Heart right ventricle (tissue), 16 donors: ENCODE data around the gene ERFL. TPM values are rescaled to one million over a fixed set of nuclear protein-coding genes. Genes with fewer than 3 reads are reported as not detected.

Experiments used
- ATAC-seq, 8 donors: fragments of 200-7000 bp; cut with Tn5 transposase; one replicate each; pipeline ENCODE4 v1.9.1; 2020; ENCODE audit warnings: mild to moderate bottlenecking in 8 of 8, moderate library complexity in 8 of 8, moderate number of reproducible peaks in 1 of 8
- DNase-seq, 2 donors: peaks; one replicate each; pipeline ENCODE4 v3.0.0-alpha.2; 2020
- H3K27ac ChIP-seq, 10 donors: fragments of 200-600 bp; sonication (generic) in 2 of 10; one replicate each; pipeline versions ENCODE4 v1.5.0 to v1.8.0; 2020 to 2022; ENCODE audit warnings: mild to moderate bottlenecking in 3 of 10
- H3K27me3 ChIP-seq, 7 donors: fragments of 200-600 bp; one replicate each; pipeline ENCODE4 v1.8.0; 2021 to 2022; ENCODE audit warnings: mild to moderate bottlenecking in 2 of 7
- H3K36me3 ChIP-seq, 9 donors: fragments of 200-600 bp; sonication (generic) in 1 of 9; one replicate each; pipeline versions ENCODE4 v1.5.0 to v1.8.0; 2020 to 2022; ENCODE audit warnings: mild to moderate bottlenecking in 2 of 9
- H3K4me1 ChIP-seq, 9 donors: fragments of 200-600 bp; sonication (generic) in 1 of 9; one replicate each; pipeline versions ENCODE4 v1.5.0 to v1.8.0; 2020 to 2022; ENCODE audit warnings: mild to moderate bottlenecking in 4 of 9
- H3K4me3 ChIP-seq, 10 donors: fragments of 200-600 bp; sonication (generic) in 2 of 10; one replicate each; pipeline versions ENCODE4 v1.5.0 to v1.8.0; 2020 to 2022; ENCODE audit warnings: mild to moderate bottlenecking in 7 of 10, moderate library complexity in 2 of 10
- H3K9me3 ChIP-seq, 11 donors: fragments of 200-600 bp in 10 of 11; sonication (generic) in 2 of 11; one replicate each; pipeline versions ENCODE4 v1.5.0 to v1.8.0; 2013 to 2022; ENCODE audit warnings: mild to moderate bottlenecking in 2 of 11, control low read depth in 1 of 11, moderate library complexity in 1 of 11
- CTCF ChIP-seq, 9 donors: fragments of 200-600 bp; sonication (generic) in 2 of 9; IDR thresholded peaks; one replicate each; pipeline versions ENCODE4 v1.5.0 to v1.8.0; 2021 to 2022; ENCODE audit warnings: antibody characterized with exemption in 9 of 9, mild to moderate bottlenecking in 5 of 9, moderate library complexity in 1 of 9
- WGBS, 2 donors: extraction: QIAGEN DNeasy Blood & Tissue Kit; methylation state at CpG; one replicate each; pipeline ENCODE4 v1.1.7; 2013; ENCODE audit warnings: inconsistent platforms in 1 of 2; 5-methylcytosine and 5-hydroxymethylcytosine counted together
- intact Hi-C, 10 donors: fragments of 100-400 bp; cut with DNase I; formaldehyde crosslinking; loops; one replicate each; pipeline versions ENCODE4 v1.11.1 to v1.14.2; 2022
- polyA plus RNA-seq, 2 donors: library from polyadenylated mRNA; stranded (reverse); fragments of 200-250 nt; gene quantifications; one replicate each; pipeline ENCODE4 v1.2.3, GENCODE V29; 2013
- total RNA-seq, 10 donors: library from RNA; stranded (reverse); fragmentation: NEBNext Ultra II Directional in 3 of 10; extraction: Animal tissue kit (Norgen Biotek cat#: 25700) in 3 of 10; gene quantifications; one replicate each; pipeline versions ENCODE4 v1.2.1 to v1.2.4, GENCODE V29; 2021 to 2023
- donor health status: Arrhythmogenic right ventricular cardiomyopathy.
- donor health status: ischemic (EF 13 %, LVEDD 7.1; RV severe dilation, severe dysfunction).
- donor health status: healthy with polysubstance abuse.
- donor health status: DM: no; HTN: yes; CAD: no.
- donor health status: DM: no; HTN: no; CAD: no.
- donor health status: ischemic (EF 25% LVEDD 6.9; RV normal size, moderate dysfunction).
- donor health status: ischemic (EF 25% LVEDD 5.7; RV mildly dilated, moderate dysfunction).
- donor health status: healthy.
- donor health status: DM: yes; HTN: yes; CAD: no.
- donor health status: Ischemic cardiomyopathy.
- donor health status: ischemic (EF 35%, LVEDD 5.7; RV mildly dilated, moderate dysfunction).
- donor health status: nonischemic (EF 11% LVEDD 7.7; RV severe dilation, severe dysfunction).
- donor health status: DM: yes; HTN: yes; CAD: no.
- donor health status: PGD.
- donor health status: ischemic (EF 29% LVEDD 5.4; RV normal size, mild dysfunction).
- donor health status: nonischemic (EF 23%, LVEDD 6.1; RV moderate dilation, normal function).

ERFL gene
- total and polyA plus RNA-seq, 12 donors: 0.04 to 0.22 (median 0.13) TPM; not detected in 7

- 1% methylated on average over 64 to 66 of the region's 66 CpGs for WGBS, 2 donors
- H3K27ac ChIP-seq: peak overlapping the region; percentile 89 to 99 (median 94)
- peak in 5 of 9 donors; percentile 14 to 53 (median 43) for TF ChIP-seq CTCF (IDR thresholded peaks at IDR 0.05)
- ATAC-seq (peak; percentile 96 to 98 (median 98)), DNase-seq (peak; percentile 94 to 95)
- H3K36me3 ChIP-seq: peaks cover 0 to 25% (median 1%) of the 10 kb centered on the region in 9 donors
- intact Hi-C loops: loop anchor here in 5 of 10 donors (1.0 to 10.0 kb wide), 4 partner anchors 23 to 73 kb away; partner anchors contain the start of genes RPS19 (in 3 of the 5) and RABAC1 (in 2 of the 5)
- H3K4me3 ChIP-seq: peak overlapping the region; percentile 79 to 99 (median 96)
- no peaks in the 10 kb centered on the region for H3K27me3 ChIP-seq
- H3K4me1 ChIP-seq: peaks cover 9 to 59% (median 37%) of the 10 kb centered on the region in 9 donors
- no peaks in the 10 kb centered on the region for H3K9me3 ChIP-seq
These were observed 44.2 kb downstream of the ERFL start for GRCh38 chr19:41883821-41884733.

GRCh38 chr19:41883463-41883820, 44.8 kb downstream of the ERFL start:
- H3K36me3 ChIP-seq: peaks cover 0 to 19% (median 0%) of the 10 kb centered on the region in 9 donors
- no peak for DNase-seq
- peak overlapping the region; percentile 79 to 99 (median 96) for H3K4me3 ChIP-seq
- peak overlapping the region; percentile 89 to 99 (median 94) for H3K27ac ChIP-seq
- H3K9me3 ChIP-seq: no peaks in the 10 kb centered on the region
- no peaks in the 10 kb centered on the region for H3K27me3 ChIP-seq
- ATAC-seq: peak in 4 of 8 donors; percentile 0 to 7 (median 2)
- intact Hi-C loops: loop anchor here in 5 of 10 donors (1.0 to 10.0 kb wide), 4 partner anchors 23 to 74 kb away; partner anchors contain the start of genes RPS19 (in 3 of the 5) and RABAC1 (in 2 of the 5)
- WGBS, 2 donors: 1% methylated on average over 23 of the region's 23 CpGs
- H3K4me1 ChIP-seq: peaks cover 9 to 53% (median 37%) of the 10 kb centered on the region in 9 donors
- TF ChIP-seq CTCF (IDR thresholded peaks at IDR 0.05): no peak

GRCh38 chr19:41882568-41883462, 45.4 kb downstream of the ERFL start, which contains the start of gene ARHGEF1:
TSS of gene ARHGEF1 (plus strand) at chr19:41883184. CDS start at chr19:41888083, 4,899 bp downstream.
- Histone ChIP-seq H3K27me3 (no peaks in the 10 kb centered on the region), H3K27ac (peak within 1 kb of the TSS; percentile 89 to 99 (median 94)), H3K4me1 (peaks cover 9 to 54% (median 34%) of the 10 kb centered on the region in 9 donors), H3K4me3 (peak within 1 kb of the TSS; percentile 79 to 99 (median 96)), H3K36me3 (peaks cover 0 to 13% (median 0%) of the 10 kb centered on the region in 9 donors), H3K9me3 (no peaks in the 10 kb centered on the region)
- peak; percentile 24 to 57 (median 41) for ATAC-seq
- intact Hi-C loops: loop anchor here in 5 of 10 donors (1.0 to 10.0 kb wide), 4 partner anchors 22 to 74 kb away; partner anchors contain the start of genes RPS19 (in 3 of the 5) and RABAC1 (in 2 of the 5)
- TF ChIP-seq CTCF (IDR thresholded peaks at IDR 0.05): no peak
- WGBS, 2 donors: 2% methylated on average over 40 to 71 of the region's 80 CpGs
- DNase-seq: peak; percentile 74 to 79
